HG02678 (cell line): ENCODE measurements around the gene LRIG2.
"Not testable (repeated sequence)": the region's sequence is repeated elsewhere in the genome, so short reads cannot be mapped to it uniquely, and the experiment has no call there.

ENCODE experiments used
- ATAC-seq: cut with Tn5 transposase; IDR thresholded peaks from one replicate; pipeline ENCODE4 v1.9.1; 2021; ENCODE audit warnings: mild to moderate bottlenecking, moderate library complexity; ENCODE audit not compliant: unreplicated experiment

Gene LRIG2

DNA sequence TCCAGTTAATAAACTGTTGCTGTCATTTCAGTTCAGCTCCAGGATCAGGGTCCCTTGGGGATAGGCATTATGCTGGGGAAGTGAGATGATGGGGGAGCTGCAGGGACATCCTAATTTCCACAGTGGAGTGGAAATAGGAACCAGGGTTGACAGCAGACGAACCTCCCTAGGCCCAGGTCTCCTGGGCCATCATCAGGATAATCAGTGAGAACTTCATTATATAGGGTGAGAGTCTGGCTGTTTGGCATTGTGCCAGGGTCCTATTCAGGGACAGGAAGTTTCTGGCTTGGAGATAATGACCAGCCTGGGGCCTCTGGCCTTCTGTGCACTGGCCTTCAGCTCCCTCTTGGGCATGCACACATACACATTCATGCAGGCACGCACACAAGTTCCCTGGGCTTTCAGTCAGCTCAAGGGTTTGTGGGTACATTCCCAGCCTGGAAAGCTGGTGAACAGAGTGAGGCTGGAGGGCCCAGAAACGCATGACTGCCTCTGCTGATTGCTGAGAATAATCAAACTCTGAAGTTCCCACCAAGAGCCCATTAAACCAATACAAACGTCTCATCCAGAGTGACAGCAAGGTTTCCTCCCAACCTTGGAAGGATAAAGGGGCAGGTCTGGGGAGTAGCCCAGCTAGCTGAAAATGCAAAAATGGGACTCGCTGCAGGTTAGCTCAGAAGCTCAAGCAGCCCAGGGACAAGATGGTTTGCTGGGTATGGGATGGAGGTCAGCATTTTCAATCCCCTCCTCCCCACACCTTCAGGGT, 13.9 kb upstream of the LRIG2 start:
- ATAC-seq = no peak

DNA sequence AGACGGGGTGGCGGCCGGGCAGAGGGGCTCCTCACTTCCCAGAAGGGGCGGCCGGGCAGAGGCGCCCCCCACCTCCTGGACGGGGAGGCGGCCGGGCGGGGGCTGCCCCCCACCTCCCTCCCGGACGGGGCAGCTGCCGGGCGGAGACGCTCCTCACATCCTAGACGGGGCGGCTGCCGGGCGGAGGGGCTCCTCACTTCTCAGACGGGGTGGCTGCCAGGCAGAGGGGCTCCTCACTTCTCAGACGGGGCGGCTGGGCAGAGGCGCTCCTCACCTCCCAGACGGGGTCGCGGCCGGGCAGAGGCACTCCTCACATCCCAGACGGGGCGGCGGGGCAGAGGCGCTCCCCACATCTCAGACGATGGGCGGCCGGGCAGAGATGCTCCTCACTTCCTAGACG, 9.5 kb upstream of the LRIG2 start:
- not testable (repeated sequence) for ATAC-seq

DNA sequence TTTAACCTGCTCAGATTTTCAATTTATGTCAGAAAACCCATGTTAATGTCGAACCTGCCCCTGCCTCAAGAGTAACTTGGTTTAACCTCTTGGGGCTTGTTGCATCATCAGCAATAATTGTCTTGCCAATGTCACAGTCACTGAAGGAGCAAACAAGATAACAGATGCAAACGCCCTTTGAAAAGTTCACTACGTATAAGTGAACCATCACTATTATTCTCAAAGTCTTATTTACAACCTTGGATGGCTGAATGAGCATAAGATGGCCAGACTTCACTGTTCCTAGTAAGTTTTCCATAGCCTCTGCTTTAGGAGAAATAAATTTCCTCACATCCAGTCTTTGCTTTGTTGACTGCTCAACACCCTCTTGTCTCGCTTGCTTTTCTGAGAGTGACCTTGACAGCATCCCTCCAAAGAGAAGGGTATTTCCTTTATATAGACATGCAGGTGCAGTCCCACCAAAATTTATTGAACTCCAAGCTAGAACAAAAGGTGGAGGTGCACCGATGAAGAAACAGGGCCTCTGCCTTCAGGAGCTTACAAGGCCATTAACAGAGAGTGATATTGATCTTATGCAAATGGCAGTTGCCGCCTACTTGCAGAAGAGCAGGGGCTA, 749 bp upstream of the LRIG2 start:
- ATAC-seq = no peak

DNA sequence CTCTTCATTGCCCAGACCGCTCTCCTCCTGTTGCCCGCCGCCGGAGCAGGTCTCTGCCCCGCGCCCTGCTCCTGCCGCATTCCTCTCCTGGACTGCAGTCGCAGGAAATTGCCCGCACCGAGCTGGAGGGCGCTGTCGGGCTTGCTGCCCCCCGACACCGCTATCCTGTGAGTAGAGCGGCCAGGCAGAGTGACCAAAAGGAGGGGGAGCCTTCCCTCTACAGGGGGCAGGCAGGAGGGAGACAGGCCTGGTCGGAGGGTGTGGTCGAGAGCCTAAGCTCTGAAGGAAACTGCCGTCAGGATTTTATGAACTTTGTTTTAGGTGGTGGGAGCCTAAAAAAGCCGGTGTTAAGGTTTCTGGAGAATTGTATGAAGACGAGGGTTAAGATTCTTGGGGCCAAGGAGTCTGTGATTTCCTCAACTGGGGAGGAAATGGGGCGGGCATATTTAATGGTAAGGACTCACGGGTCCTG, 517 bp downstream of the LRIG2 start:
- ATAC-seq = peak; percentile 24

DNA sequence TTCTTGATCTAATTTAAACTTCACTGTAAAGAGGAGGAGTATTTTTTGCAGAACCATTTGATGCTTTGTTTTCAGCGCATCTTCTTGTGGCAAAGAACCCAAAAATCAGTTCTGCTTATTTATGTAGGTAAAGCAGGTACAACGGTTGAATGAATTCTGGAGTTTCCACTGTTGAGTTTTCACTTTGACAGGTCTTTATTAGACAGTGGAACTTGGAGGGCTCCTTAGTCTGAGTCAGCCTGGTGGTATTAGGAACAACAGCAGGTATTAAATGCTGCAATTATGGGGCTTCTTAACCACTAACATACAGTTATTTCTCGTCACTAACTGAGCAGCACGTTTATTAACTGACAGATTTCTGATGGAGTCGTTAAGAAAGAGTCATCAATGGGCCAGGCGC, 1.2 kb downstream of the LRIG2 start:
- no peak for ATAC-seq

DNA sequence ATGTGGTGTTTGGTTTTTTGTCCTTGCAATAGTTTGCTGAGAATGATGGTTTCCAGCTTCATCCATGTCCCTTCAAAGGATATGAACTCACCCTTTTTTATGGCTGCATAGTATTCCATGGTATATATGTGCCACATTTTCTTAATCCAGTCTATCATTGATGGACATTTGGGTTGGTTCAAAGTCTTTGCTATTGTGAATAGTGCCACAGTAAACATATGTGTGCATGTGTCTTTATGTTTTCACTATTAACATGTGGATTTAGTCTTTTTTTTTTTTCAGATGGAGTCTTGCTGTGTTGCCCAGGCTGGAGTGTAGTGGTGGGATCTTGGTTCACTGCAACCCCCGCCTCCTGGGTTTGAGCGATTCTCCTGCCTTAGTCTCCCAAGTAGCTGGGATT, 5.0 kb downstream of the LRIG2 start:
- not testable (repeated sequence) for ATAC-seq

DNA sequence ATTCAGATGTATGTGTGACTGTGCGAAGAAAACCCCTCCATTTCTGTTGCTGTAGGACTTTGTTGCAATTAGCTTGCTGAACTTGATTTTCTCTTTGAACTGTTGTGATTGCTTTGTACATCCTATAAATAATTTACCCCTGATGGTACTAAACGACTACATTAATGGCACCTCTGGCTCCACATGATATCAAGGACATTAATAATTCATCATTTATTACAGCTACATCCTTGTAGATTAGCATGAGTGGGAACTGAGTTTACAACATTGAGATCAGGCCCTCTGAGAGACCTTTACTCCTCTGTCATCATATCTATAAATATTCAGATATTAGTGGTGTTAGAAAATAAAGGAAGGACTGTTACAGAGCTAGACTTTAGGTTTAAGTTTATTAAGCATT, 13.5 kb downstream of the LRIG2 start:
- ATAC-seq = no peak

DNA sequence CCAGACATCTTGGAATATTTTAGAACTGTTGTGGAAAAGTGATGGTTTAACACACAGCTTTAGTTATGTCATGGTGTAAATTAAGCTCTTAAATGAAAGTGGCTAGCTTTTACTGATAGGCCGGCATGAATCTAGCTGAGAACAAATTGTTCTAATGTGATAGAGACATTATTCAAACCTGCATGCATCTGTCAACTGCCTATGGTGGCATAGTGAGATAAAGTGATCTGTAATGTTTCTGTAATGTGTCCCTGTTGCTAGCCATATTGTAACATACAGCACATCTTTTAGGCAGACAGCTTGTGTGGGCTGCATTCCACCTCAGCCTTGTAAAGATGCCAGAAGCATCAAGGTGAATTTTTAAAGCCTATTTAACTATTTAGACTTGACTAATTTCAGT, 16.0 kb downstream of the LRIG2 start:
- ATAC-seq = no peak

DNA sequence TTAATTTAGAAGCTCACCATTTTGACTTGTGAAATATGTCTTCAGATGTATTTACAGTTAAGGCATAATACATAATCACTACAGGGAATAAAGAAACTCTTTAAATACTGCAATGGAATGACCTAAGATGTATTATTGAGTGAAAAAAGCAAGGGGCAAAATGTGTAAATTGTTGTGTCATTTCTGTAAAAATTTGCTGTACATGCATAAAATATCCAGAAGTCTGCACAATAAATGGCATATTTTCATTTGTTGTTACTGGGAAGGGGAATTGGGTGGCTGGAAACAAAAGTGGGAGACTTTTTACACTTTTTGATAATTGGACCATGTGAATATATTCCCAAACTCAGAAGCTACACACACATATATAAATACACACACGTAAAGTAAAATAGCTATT, 17.1 kb downstream of the LRIG2 start:
- ATAC-seq = no peak

DNA sequence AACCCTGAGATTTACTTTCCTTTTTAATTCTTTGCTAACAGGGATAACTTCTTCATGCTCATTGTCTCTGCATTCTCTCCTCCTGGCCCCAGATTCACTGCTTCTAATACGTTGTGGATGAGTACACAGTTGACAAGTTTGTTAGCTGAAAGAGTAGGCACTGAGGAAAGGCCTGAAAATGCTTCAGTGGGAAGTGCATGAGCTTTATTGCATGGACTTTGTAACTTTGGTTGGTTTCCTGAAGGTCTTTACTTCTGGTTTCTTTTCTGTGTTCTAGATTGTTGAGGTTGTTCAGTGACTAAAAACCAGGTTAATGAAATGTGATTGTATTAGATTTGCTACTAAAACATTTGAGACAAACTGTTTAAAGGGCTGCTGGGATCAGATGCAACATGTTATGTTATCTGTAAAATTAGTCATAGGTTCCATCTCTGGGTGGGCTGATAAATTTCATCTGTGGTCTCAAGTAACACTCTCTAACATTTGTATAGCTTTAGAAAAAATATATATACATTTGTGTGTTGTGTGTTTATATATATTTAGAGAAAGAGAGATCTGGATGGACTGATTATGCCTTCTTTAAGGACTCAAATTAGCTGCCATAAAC, 19.1 kb downstream of the LRIG2 start:
- ATAC-seq = no peak

DNA sequence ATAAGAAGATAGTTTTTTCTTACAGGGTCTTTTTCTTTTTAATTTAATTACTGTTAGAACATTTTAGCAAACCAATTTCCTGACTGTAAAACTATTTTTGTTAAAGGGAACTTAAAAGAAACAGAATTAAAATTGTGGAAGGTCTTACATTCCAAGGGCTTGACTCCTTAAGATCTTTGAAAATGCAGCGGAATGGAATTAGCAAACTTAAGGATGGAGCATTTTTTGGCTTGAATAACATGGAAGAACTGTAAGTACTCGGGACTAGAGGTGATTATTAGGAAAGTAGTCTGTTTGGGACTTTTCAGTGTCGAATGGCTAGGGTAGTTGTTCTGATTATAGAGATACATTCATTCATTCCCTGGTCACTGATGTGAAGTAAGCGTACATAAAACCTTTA, 21.5 kb downstream of the LRIG2 start:
- ATAC-seq = no peak

DNA sequence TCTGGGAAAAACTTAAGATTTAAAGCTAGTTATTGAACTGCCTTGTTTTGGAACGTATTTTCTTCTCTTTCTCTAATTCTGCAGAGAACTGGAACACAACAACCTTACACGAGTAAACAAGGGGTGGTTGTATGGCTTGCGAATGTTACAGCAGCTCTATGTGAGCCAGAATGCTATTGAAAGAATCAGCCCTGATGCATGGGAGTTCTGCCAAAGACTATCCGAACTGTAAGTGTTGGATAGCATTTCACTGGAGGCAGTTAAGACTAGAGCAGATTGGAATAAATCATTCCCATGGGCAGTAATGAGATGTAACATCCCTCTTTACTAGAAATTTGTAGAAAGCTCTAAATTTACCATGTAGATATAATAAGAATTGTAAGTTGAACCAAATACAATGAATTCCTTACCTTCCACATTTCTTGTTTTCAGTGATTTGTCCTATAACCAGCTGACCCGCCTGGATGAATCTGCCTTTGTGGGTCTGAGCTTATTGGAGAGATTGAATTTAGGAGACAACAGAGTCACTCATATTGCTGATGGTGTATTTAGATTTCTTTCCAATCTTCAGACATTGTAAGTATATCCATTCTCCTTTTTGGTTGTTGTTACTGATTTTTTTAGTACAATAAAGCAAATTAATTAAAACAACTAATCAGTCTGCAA, 22.9 kb downstream of the LRIG2 start:
- no peak for ATAC-seq

DNA sequence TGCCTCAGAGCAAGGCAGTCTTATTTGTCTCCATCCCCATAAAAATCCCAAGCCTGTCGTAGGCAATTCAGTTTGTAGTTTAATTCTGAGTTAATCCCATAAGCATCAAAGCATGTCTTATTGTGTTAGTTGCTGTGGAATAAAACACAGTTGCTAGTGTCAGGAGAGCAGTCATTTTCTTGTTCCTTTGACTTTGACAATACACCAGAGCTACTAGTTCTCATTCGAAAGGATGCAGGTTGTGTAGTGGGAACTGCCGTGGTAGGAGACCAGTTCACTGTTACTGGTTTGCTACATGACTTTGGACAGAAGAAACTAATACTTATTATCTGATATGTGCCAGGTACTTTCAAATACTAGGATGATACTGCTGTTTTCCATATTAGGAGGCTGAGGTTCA, 23.5 kb downstream of the LRIG2 start:
- ATAC-seq = no peak

DNA sequence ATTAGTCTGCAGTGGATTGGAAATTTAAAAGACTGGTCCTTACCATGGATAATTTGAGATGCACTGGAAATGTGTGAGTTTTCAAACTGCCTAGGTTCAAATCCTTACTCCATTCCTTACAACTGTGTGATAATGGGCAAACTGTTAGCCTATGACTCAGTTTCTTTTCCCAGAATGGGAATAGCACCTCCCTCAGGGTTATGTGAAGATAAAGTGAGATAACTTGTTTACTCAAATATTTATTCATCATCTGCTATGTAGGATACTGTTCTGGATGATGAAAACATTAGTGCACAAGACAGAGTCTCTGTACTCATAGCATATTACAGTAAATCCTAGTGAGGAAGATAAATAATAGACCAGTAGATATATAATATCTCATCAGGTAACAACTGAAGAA, 28.6 kb downstream of the LRIG2 start:
- no peak for ATAC-seq

DNA sequence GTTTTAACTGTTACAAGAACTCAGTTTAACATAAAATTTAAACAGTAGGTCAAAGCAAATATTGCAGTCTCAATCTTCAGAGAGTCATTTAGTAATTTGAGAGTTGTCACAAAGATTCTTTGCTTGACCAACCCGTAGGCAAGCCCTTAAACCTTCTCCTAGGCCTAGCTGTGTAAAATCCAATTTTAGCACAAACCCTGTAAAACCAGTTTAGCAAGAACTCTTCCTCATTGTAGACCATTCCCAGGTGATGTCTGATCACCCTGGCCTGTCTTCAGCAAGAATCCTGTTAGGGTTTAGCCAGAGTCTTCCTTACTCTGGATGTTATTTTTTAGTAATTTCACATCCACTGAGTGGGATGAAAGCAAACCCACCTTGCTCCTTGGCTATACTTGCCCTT, 30.1 kb downstream of the LRIG2 start:
- ATAC-seq = no peak

DNA sequence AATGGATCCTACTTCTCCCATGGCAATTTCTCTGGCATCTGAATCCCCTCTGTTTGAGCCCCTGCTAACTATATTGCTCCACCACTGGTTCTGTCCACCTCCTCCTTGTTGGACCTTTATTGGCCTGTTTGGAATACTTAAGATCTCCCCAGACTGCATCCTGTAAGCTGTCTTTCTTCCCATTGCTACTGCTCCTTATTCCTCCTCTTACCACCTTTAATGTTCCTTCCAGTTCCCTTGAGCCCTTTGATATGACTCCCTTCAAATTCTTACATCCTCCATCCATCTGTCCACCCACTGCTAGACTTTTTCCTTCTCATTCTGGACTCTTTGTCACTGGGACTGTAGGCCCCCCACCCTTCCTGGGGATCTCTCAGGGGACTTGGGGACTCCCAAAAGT, 31.0 kb downstream of the LRIG2 start:
- no peak for ATAC-seq

DNA sequence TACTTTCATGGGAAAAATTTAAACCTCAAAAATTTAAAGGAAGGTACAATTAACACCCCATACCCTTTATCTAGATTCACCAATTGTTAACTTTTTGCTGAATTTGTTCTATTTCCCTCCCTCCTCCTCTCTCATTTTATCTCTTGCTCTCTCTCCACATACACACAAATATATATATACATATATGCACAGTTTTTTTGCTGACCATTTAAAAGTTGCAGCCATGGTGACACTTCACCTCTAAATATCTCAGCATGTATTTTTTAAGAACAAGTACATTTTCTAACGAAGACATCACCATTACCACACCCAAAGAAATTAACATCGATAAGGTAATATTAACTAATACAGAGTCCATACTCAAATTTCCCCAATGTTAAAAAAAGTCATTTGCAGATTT, 33.9 kb downstream of the LRIG2 start:
- ATAC-seq = no peak

DNA sequence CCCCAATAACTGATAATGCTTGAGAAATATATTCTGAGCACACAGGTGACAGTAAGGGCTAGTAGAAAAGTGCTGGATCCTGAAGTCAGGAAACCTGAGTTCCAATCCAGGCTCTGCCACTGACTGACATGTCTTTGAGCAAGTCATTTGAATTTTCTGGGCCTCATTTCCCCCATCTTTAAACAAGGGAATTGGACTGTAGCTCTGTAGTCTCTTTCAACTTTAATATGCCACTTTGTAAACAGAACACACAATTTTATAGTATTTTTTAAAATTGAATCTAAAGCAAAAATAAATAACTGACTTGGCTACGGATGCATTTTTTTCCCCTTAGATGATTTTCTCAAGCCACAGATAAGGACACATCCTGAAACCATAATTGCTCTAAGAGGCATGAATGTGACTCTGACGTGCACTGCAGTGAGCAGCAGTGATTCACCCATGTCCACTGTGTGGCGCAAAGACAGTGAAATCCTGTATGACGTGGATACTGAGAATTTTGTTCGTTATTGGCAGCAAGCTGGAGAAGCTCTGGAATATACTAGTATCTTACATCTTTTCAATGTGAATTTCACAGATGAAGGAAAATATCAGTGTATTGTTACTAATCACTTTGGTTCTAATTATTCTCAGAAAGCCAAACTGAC, 37.0 kb downstream of the LRIG2 start:
- ATAC-seq = no peak

DNA sequence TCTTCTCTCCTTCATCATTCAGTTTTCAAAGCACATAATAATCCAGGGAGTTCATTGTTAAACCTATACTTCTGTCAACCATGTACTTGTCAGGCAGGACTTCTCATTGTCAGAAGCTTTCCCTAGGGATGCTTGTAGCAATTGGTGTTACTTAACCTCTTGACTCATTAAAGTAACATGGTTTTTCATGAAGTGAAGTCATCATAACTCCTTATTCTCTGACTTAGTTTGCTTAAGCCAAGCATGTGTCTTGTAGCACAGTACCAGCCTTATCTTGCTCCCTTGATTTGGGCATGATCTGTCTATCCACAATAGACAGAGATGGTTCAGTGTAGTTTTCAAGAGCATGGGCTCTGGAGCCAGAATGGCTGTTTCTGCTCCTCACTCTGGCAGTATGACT, 45.3 kb downstream of the LRIG2 start:
- ATAC-seq = no peak

DNA sequence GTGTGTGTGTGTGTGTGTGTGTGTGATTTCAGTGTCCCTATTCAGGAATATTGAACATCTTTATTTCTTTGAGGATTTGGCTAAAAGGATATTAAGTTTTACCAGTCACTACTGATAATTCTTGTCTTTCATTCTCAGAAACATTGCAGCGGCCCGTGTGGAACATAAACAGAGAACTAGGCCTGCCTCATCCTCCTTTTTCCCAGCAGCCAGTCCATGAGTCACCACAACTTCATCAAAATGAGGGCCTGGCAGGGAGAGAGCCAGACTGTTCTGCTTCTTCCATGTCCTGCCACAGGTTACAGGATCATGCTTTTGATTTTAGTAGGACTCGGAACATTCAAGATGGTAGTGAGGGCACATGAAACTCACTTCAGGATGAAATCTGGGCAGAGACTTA, 50.7 kb downstream of the LRIG2 start:
- ATAC-seq = no peak

DNA sequence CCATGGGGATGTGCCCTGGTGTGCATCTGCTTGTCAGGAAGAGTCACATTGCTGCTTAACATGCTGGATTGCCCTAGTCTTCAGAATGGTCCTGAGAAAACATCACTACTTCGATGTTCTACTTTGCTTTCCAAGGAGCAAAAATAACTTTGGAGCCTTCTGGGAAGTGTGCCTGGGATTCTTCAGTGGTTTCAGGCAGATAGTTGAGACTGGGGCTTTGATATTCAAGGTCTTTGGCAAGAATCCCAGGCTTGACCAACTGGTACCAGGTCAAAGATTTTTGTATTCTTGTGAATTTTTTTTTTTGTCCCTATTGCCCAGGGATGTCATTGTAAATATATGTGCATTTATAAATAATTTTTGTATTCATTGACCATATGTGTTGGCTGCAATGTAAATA, 51.4 kb downstream of the LRIG2 start:
- no peak for ATAC-seq
